ENCODE data around the gene CAPS.

DNA sequence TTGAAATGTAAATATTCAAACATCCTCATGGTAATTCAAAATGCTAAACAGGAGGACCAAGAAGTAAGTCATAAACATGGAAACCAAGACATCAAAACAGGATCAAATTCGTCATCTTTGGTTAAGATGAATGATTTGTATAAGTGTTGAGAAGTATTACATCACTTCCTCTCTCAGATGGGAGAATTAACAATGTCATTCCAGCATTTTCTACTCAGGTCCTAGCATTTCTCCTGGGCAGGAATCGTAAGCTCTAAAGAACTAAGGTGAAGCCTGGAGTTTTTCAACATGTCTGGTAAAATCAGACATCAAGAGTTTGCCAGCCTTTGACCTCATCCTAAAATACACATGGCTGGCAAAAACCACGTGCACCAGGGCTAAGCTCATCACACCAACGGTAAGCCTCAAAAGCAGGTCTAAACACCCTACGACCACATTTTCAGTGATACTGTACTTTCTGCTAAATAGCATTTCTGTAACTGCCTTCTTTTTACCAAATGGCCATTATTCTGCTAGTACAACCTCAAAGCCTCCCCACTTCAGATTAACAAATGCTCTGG is 39.1 kb downstream of the CAPS start:
- TF ChIP-seq, protein P1, sequence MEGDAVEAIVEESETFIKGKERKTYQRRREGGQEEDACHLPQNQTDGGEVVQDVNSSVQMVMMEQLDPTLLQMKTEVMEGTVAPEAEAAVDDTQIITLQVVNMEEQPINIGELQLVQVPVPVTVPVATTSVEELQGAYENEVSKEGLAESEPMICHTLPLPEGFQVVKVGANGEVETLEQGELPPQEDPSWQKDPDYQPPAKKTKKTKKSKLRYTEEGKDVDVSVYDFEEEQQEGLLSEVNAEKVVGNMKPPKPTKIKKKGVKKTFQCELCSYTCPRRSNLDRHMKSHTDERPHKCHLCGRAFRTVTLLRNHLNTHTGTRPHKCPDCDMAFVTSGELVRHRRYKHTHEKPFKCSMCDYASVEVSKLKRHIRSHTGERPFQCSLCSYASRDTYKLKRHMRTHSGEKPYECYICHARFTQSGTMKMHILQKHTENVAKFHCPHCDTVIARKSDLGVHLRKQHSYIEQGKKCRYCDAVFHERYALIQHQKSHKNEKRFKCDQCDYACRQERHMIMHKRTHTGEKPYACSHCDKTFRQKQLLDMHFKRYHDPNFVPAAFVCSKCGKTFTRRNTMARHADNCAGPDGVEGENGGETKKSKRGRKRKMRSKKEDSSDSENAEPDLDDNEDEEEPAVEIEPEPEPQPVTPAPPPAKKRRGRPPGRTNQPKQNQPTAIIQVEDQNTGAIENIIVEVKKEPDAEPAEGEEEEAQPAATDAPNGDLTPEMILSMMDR (conservative IDR thresholded peaks at IDR 0.05), result no peak
- no peak for TF ChIP-seq EZH2 (IDR thresholded peaks at IDR 0.05; ENCODE audit: low read depth)
